Hepatocyte (in vitro differentiated cells): ENCODE data around the gene RTL1.

Experiments
- EZH2 ChIP-seq: fragments of 200-600 bp; sonication (generic); IDR thresholded peaks from 2 replicates; pipeline ENCODE4 v1.6.1; 2016; ENCODE audit warnings: antibody characterized with exemption, mild to moderate bottlenecking, borderline replicate concordance
- EZH2phosphoT487 ChIP-seq: fragments of 200-600 bp; sonication (generic); IDR thresholded peaks from one replicate; pipeline ENCODE4 v1.6.1; 2018; ENCODE audit warnings: antibody characterized with exemption, mild to moderate bottlenecking, low read depth, moderate library complexity; ENCODE audit not compliant: unreplicated experiment, severe bottlenecking
- TF ChIP-seq, protein P1 (sequence below): fragments of 200-600 bp; sonication (generic); IDR thresholded peaks from 2 replicates; pipeline ENCODE4 v1.5.1; 2016; ENCODE audit warnings: antibody characterized with exemption, mild to moderate bottlenecking; ENCODE audit not compliant: poor library complexity

DNA sequence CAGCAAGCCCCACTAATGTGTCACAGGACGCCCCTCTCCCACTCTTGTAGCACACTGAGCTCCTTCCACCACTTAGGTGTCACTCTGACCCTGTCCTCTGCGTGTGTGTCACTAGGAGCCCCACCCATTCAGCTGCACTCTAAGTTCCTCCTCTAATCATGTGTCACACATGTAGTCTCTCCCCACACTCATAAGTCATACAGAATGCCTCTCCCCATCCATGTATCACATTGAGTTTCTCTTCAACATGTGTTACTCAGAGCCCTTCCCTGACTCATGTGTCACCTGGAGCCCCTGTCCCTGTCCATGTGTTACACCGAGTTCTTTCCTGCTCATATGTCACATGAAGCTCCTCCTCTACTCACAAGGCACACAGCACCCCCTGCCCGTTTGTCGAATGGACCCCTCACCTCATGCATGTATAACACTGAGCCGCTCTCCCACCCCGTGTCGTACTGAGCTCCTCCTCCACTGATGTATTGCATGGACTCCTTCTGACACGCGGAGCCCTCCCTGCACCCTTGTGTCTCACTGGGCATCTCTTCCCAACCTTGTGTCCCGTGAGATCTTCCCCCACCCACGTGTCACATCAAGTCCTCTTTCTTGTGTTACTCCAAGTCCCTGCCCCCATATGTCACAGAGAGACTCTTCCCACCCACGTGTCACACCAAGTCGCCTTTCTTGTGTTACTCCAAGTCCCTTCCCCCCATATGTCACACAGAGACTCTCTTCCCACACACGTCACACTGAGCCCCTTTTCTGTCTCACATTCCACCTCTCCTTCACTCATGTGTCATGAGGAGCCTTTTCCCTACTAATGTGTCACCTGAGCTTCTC, 31.0 kb downstream of the RTL1 start:
- TF ChIP-seq, protein P1, sequence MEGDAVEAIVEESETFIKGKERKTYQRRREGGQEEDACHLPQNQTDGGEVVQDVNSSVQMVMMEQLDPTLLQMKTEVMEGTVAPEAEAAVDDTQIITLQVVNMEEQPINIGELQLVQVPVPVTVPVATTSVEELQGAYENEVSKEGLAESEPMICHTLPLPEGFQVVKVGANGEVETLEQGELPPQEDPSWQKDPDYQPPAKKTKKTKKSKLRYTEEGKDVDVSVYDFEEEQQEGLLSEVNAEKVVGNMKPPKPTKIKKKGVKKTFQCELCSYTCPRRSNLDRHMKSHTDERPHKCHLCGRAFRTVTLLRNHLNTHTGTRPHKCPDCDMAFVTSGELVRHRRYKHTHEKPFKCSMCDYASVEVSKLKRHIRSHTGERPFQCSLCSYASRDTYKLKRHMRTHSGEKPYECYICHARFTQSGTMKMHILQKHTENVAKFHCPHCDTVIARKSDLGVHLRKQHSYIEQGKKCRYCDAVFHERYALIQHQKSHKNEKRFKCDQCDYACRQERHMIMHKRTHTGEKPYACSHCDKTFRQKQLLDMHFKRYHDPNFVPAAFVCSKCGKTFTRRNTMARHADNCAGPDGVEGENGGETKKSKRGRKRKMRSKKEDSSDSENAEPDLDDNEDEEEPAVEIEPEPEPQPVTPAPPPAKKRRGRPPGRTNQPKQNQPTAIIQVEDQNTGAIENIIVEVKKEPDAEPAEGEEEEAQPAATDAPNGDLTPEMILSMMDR = no peak
- TF ChIP-seq EZH2phosphoT487 (no peak), EZH2 (no peak)
